ENCODE measurements around the gene NPR1.

The NPR1 gene

GRCh38 chr1:153647346-153647714 is 31.2 kb upstream of the NPR1 start:
- Histone ChIP-seq H3K27ac (ENCODE audit: extremely low read depth, low read depth, low read length) (no peak overlapping the region), H3K9me3 (ENCODE audit: control insufficient read depth, insufficient read depth, low read depth, low read length) (no peaks in the 10 kb centered on the region), H3K4me3 (ENCODE audit: low read depth, low read length) (no peak overlapping the region), H3K36me3 (ENCODE audit: control insufficient read depth in 2 of 2, insufficient read depth in 1 of 2, low read length in 2 of 2) (peaks cover 30 to 51% of the 10 kb centered on the region in 2 experiments), H3K4me1 (ENCODE audit: control insufficient read depth, insufficient read depth, low read length) (no peaks in the 10 kb centered on the region)
- no peak for TF ChIP-seq ZNF701 (tag by site-specific recombination; IDR thresholded peaks at IDR 0.05)
- TF ChIP-seq ZNF548 (tag by site-specific recombination; IDR thresholded peaks at IDR 0.05), result no peak
- TF ChIP-seq ZBTB11 (tag by site-specific recombination; conservative IDR thresholded peaks at IDR 0.05; ENCODE audit: low read depth), result no peak
- no peak for TF ChIP-seq ZNF423 (tag by site-specific recombination; IDR thresholded peaks at IDR 0.05)
- no peak for TF ChIP-seq OSR2 (tag by site-specific recombination; IDR thresholded peaks at IDR 0.05)
- no peak for TF ChIP-seq BCL6B (tag by site-specific recombination; IDR thresholded peaks at IDR 0.05)
- no peak for TF ChIP-seq ZNF514 (tag by site-specific recombination; IDR thresholded peaks at IDR 0.05)
- TF ChIP-seq PRDM6 (tag by site-specific recombination; IDR thresholded peaks at IDR 0.05), result no peak
- TF ChIP-seq ZNF341 (tag by site-specific recombination; IDR thresholded peaks at IDR 0.05; ENCODE audit: low read depth), result no peak
- no peak for TF ChIP-seq SETDB1 (IDR thresholded peaks at IDR 0.05; ENCODE audit: insufficient read length, low read length)
- no peak for TF ChIP-seq SP7 (tag by site-specific recombination; IDR thresholded peaks at IDR 0.05)
- no peak for TF ChIP-seq ZBTB20 (tag by site-specific recombination; IDR thresholded peaks at IDR 0.05)
- TF ChIP-seq ZNF600 (tag by site-specific recombination; IDR thresholded peaks at IDR 0.05), result no peak
- TF ChIP-seq REST (tag by site-specific recombination; IDR thresholded peaks at IDR 0.05), result no peak
- TF ChIP-seq ELK4 (IDR thresholded peaks at IDR 0.05; ENCODE audit: borderline replicate concordance, low read depth, low read length), result no peak
- CTCF ChIA-PET, result interaction anchor here (1.4 to 2.8 kb wide), 2 partner anchors 20 to 137 kb away, joined by 6 to 8 read pairs; partner anchors contain the start of gene S100A13
- POLR2A ChIA-PET, result interaction anchor here (0.6 to 3.6 kb wide), 9 partner anchors 9 to 331 kb away, joined by 3 to 25 read pairs (median 5); partner anchors contain the start of genes CHTOP, CREB3L4, S100A1 and S100A13

Measured in HEK293 (cell line).